ENCODE results near the gene EPN2.
A peak's percentile ranks its signal among the peaks of the same experiment; 100 is the strongest.

Gene EPN2

DNA sequence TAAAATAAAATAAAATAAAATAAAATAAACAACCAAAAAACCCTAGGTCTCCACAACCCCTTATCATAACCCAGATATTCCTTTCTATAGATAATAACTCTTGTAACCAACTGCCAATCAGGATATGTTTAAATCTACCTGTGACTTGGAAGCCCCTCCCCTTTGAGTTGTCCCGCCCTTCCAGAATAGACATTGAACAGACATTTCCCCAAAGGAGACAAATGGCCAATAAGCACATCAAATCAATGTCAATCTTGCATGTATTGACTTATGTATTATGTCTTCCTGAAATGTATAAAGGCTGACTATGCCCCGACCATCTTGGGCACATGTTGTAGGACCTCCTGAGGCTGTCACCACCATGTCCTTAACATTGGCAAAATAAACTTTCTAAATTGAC lies 139.6 kb downstream of the EPN2 start:
- DNase-seq (no peak), ATAC-seq (no peak)
- Mint-ChIP-seq H3K4me3 (peak overlapping the region; percentile 99), H3K9me3 (no peaks in the 10 kb centered on the region), H3K27me3 (no peaks in the 10 kb centered on the region), H3K4me1 (peaks cover 19% of the 10 kb centered on the region), H3K36me3 (ENCODE audit: low read depth) (peaks cover 4% of the 10 kb centered on the region), H3K27ac (peak overlapping the region; percentile 97)

- peak overlapping the region; percentile 99 for H3K4me3 Mint-ChIP-seq
- peaks cover 14% of the 10 kb centered on the region for H3K4me1 Mint-ChIP-seq
- no peaks in the 10 kb centered on the region for H3K9me3 Mint-ChIP-seq
Measured at GRCh38 chr17:19377602-19378415, 140.6 kb downstream of the EPN2 start.

DNA sequence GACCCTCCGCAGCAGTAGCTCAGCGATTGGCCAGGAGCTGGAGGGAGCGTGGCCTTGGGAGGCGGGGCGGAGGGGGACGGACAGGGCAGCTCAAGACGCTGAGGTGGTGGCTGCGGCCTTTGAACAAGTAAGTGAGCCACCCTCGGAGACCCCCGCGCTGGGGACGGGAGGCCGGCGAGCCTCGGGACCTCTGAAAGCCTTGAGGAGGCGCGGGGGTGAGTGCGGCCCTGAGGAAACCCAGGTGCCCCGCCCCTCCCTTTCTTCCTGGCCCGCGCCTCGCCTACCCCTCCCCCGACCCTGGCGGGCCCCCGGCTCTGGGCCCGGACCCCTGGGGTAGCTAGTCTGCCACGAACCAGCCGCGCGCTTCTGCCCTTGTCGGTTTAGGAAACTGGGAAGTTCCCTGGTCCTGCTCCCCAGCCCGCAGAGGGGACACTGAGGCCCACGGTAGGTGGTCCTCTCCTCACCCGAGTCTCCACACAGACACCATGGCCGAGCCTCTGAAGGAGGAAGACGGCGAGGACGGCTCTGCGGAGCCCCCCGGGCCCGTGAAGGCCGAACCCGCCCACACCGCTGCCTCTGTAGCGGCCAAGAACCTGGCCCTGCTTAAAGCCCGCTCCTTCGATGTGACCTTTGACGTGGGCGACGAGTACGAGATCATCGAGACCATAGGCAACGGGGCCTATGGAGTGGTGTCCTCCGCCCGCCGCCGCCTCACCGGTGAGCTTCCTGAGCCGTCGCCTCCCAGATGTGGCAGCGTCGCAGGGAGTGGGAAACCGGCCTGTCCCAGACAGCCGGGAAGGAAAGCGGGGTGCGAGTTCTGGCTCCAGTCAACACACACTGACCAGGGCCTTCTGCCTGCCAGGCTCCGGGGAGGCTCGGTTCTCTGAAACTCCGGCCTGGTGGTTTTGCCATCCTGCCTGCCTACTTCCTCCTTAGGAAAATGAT lies 141.5 kb downstream of the EPN2 start, which contains the start of gene MAPK7:
Gene MAPK7, plus strand, starts transcription at position 83 of the 945 bp plus-strand sequence. Its CDS starts 403 bp downstream, at position 486.
- Mint-ChIP-seq H3K4me1 (peaks cover 14% of the 10 kb centered on the region), H3K27me3 (no peaks in the 10 kb centered on the region), H3K36me3 (ENCODE audit: low read depth) (peaks cover 8% of the 10 kb centered on the region), H3K27ac (peak within 1 kb of the TSS; percentile 97), H3K9me3 (no peaks in the 10 kb centered on the region), H3K4me3 (peak within 1 kb of the TSS; percentile 99)
- ATAC-seq, result peak; percentile 3
- DNase-seq, result no peak

More at GRCh38 chr17:19377602-19378415, 140.6 kb downstream of the EPN2 start:
- ATAC-seq (peak; percentile 94), DNase-seq (peak; percentile 96)
- Mint-ChIP-seq H3K27ac (peak overlapping the region; percentile 97), H3K27me3 (no peaks in the 10 kb centered on the region), H3K36me3 (ENCODE audit: low read depth) (peaks cover 6% of the 10 kb centered on the region)

GRCh38 chr17:19379361-19380065 lies 142.3 kb downstream of the EPN2 start:
- no peak for DNase-seq
- no peaks in the 10 kb centered on the region for H3K27me3 Mint-ChIP-seq
- H3K4me3 Mint-ChIP-seq, result peak overlapping the region; percentile 99

DNA sequence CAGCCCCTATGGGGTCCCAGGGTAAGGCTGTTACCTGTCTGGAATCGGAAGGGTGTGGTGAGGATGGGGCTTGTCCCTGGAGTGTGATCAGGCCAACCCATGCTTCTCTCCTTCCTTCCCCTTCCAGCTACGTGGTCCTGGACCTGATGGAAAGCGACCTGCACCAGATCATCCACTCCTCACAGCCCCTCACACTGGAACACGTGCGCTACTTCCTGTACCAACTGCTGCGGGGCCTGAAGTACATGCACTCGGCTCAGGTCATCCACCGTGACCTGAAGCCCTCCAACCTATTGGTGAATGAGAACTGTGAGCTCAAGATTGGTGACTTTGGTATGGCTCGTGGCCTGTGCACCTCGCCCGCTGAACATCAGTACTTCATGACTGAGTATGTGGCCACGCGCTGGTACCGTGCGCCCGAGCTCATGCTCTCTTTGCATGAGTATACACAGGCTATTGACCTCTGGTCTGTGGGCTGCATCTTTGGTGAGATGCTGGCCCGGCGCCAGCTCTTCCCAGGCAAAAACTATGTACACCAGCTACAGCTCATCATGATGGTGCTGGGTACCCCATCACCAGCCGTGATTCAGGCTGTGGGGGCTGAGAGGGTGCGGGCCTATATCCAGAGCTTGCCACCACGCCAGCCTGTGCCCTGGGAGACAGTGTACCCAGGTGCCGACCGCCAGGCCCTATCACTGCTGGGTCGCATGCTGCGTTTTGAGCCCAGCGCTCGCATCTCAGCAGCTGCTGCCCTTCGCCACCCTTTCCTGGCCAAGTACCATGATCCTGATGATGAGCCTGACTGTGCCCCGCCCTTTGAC lies 143.5 kb downstream of the EPN2 start:
- Mint-ChIP-seq H3K27me3 (no peaks in the 10 kb centered on the region), H3K9me3 (no peaks in the 10 kb centered on the region), H3K27ac (no peak overlapping the region), H3K4me1 (peaks cover 14% of the 10 kb centered on the region), H3K36me3 (ENCODE audit: low read depth) (peaks cover 9% of the 10 kb centered on the region), H3K4me3 (no peak overlapping the region)
- no peak for DNase-seq
- ATAC-seq, result no peak

More at GRCh38 chr17:19379361-19380065, 142.3 kb downstream of the EPN2 start:
- peaks cover 9% of the 10 kb centered on the region for H3K36me3 Mint-ChIP-seq (ENCODE audit: low read depth)
- no peaks in the 10 kb centered on the region for H3K9me3 Mint-ChIP-seq
- peaks cover 14% of the 10 kb centered on the region for H3K4me1 Mint-ChIP-seq
- ATAC-seq, result no peak
- H3K27ac Mint-ChIP-seq, result no peak overlapping the region

GRCh38 chr17:19381361-19381740 lies 144.2 kb downstream of the EPN2 start:
- H3K9me3 Mint-ChIP-seq, result no peaks in the 10 kb centered on the region
- ATAC-seq (no peak), DNase-seq (no peak)
- H3K27me3 Mint-ChIP-seq, result peaks cover 2% of the 10 kb centered on the region
- no peak overlapping the region for H3K4me3 Mint-ChIP-seq
- no peak overlapping the region for H3K27ac Mint-ChIP-seq
- H3K4me1 Mint-ChIP-seq, result peaks cover 16% of the 10 kb centered on the region
- peaks cover 9% of the 10 kb centered on the region for H3K36me3 Mint-ChIP-seq (ENCODE audit: low read depth)

DNA sequence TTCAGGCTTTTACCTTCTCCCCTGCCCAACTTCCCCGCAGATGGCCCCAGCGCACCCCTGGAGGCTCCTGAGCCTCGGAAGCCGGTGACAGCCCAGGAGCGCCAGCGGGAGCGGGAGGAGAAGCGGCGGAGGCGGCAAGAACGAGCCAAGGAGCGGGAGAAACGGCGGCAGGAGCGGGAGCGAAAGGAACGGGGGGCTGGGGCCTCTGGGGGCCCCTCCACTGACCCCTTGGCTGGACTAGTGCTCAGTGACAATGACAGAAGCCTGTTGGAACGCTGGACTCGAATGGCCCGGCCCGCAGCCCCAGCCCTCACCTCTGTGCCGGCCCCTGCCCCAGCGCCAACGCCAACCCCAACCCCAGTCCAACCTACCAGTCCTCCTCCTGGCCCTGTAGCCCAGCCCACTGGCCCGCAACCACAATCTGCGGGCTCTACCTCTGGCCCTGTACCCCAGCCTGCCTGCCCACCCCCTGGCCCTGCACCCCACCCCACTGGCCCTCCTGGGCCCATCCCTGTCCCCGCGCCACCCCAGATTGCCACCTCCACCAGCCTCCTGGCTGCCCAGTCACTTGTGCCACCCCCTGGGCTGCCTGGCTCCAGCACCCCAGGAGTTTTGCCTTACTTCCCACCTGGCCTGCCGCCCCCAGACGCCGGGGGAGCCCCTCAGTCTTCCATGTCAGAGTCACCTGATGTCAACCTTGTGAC lies 144.7 kb downstream of the EPN2 start:
- H3K36me3 Mint-ChIP-seq (ENCODE audit: low read depth), result peaks cover 9% of the 10 kb centered on the region
- peaks cover 16% of the 10 kb centered on the region for H3K4me1 Mint-ChIP-seq
- no peak overlapping the region for H3K4me3 Mint-ChIP-seq
- H3K9me3 Mint-ChIP-seq, result no peaks in the 10 kb centered on the region
- ATAC-seq (no peak), DNase-seq (no peak)
- peaks cover 2% of the 10 kb centered on the region for H3K27me3 Mint-ChIP-seq
- H3K27ac Mint-ChIP-seq, result no peak overlapping the region

DNA sequence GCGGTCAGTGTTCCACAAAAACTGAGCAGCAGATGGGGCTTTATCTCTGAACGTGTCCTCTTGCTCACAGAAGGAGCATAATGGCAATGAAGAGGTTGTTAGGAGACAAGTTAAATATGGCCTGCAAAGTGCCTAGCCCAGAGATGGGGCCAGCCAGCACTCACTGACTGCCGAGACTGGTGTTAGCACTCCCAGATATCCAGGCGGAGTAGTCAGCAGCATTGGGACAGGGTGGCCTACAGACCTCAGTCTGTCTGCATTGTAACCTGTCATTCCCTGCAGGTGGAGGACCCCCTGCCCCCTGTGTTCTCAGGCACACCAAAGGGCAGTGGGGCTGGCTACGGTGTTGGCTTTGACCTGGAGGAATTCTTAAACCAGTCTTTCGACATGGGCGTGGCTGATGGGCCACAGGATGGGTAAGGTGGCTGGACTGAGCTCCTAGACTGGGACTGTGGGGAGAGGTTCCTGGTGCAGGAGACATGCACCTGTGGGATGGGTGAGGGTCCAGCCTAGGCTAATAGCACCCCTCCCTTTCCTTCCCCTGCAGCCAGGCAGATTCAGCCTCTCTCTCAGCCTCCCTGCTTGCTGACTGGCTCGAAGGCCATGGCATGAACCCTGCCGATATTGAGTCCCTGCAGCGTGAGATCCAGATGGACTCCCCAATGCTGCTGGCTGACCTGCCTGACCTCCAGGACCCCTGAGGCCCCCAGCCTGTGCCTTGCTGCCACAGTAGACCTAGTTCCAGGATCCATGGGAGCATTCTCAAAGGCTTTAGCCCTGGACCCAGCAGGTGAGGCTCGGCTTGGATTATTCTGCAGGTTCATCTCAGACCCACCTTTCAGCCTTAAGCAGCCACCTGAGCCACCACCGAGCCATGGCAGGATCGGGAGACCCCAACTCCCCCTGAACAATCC lies 145.6 kb downstream of the EPN2 start:
- ATAC-seq (no peak), DNase-seq (no peak)
- peaks cover 2% of the 10 kb centered on the region for H3K27me3 Mint-ChIP-seq
- peaks cover 13% of the 10 kb centered on the region for H3K4me1 Mint-ChIP-seq
- no peaks in the 10 kb centered on the region for H3K9me3 Mint-ChIP-seq
- no peak overlapping the region for H3K4me3 Mint-ChIP-seq
- H3K27ac Mint-ChIP-seq, result no peak overlapping the region
- H3K36me3 Mint-ChIP-seq (ENCODE audit: low read depth), result peaks cover 9% of the 10 kb centered on the region

DNA sequence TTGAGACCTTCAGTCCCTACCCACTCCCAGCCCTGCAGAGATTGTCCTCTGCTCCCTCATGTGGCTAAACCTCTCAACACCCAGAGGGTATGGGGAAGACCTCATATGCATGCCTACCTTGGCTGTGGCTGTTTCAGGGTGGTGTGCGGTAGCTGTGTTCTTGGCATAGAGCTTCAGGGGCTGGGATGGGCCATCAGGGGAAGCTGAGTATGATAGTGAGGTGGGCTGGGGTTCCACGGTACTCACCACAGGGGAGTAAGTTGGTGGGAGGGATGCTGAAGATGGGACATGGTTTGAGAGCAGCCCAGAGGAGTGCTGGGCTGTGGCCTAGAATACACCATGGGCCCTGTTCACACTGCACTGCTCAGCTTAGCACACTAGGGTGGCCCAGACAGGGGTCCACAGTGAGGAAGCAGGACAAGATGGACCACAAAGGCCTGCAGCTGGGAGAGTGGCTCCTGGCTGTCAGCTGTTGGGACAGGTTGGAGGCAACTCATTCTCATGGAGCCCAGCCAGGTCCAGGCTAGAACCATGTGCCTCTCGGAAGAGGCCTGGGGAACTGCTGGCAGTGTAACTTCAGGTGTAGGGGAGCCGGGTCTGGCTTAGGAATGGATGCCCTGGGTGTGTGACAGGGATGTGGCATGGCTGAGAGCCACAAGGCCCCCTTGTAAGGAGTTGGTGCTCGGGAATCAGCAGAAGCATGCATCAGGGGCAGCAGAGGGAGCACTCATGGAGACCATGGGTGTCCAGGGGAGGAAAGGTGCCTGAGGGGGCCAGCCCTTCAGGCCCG lies 146.7 kb downstream of the EPN2 start:
- no peak for ATAC-seq
- Mint-ChIP-seq H3K4me3 (no peak overlapping the region), H3K36me3 (ENCODE audit: low read depth) (peaks cover 9% of the 10 kb centered on the region), H3K4me1 (peaks cover 17% of the 10 kb centered on the region), H3K9me3 (no peaks in the 10 kb centered on the region), H3K27ac (no peak overlapping the region), H3K27me3 (peaks cover 2% of the 10 kb centered on the region)
- DNase-seq, result no peak

DNA sequence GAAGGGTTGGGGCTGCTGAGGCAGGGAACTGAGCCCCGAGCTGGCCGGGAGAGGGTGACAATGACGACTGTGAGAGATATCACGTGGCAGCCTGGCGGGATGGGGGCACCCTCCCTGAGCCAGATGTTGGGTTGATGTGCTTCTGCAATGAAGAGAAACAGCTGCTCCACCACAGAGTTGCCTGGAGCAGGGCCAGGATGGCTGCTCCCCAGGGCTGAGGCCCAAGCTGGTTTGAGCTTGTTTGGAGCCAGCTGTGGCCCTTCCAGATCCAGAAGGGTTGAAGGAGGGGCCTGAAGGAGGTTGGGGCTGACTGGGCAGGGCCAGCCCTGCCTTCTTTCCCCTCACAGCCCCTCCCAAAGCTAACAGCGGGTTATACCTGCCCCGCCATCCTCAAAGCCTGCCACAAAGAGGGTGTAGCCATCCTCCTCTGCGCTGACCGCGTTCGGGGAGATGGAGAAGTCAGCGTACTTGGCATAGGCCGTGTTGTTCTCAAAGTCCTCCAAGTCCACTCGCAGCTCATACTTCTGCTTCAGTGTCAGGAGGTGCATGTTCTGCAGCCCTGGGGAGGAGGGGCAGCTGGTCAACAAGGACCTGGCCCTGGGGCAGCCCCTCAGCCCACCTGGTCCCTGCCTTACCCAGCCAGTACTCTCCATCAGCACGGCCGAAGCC lies 147.7 kb downstream of the EPN2 start:
- Mint-ChIP-seq H3K36me3 (ENCODE audit: low read depth) (peaks cover 9% of the 10 kb centered on the region), H3K27me3 (peaks cover 2% of the 10 kb centered on the region), H3K27ac (no peak overlapping the region), H3K4me1 (peaks cover 12% of the 10 kb centered on the region), H3K4me3 (no peak overlapping the region), H3K9me3 (no peaks in the 10 kb centered on the region)
- DNase-seq (no peak), ATAC-seq (no peak)

DNA sequence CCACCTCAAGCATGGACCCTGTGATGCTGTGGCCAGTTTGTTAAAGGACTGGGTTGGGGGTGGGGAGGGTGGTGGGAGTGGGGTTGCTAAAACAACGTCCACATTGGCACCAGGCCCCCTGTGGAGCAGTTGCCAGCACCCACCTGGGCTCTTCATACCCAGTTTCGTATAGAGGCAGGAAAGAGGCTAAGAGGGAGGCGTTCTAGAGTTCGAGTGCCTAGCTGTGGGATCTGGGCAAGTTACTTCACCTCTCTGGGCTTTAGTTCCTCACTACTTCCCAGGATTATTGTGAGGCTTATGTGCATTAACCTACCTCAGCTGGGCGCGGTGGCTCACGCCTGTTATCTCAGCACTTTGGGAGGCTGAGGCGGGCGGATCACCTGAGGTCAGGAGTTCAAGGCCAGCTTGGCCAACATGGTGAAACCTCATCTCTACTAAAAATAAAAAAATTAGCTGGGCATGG lies 148.4 kb downstream of the EPN2 start:
- peaks cover 12% of the 10 kb centered on the region for H3K4me1 Mint-ChIP-seq
- H3K27me3 Mint-ChIP-seq, result peaks cover 2% of the 10 kb centered on the region
- no peak overlapping the region for H3K4me3 Mint-ChIP-seq
- DNase-seq, result no peak
- no peak for ATAC-seq
- H3K36me3 Mint-ChIP-seq (ENCODE audit: low read depth), result peaks cover 7% of the 10 kb centered on the region
- H3K27ac Mint-ChIP-seq, result no peak overlapping the region
- H3K9me3 Mint-ChIP-seq, result no peaks in the 10 kb centered on the region

Data from activated naive CD8-positive, alpha-beta T cell treated with anti-CD3 and anti-CD28 coated beads, Interleukin-2, amount 50 U/mL, for 24 hours (primary cell).